ENCODE measurements around the gene PATJ.
"Not testable (repeated sequence)": the region's sequence is repeated elsewhere in the genome, so short reads cannot be mapped to it uniquely, and the experiment has no call there.

Gene PATJ

DNA sequence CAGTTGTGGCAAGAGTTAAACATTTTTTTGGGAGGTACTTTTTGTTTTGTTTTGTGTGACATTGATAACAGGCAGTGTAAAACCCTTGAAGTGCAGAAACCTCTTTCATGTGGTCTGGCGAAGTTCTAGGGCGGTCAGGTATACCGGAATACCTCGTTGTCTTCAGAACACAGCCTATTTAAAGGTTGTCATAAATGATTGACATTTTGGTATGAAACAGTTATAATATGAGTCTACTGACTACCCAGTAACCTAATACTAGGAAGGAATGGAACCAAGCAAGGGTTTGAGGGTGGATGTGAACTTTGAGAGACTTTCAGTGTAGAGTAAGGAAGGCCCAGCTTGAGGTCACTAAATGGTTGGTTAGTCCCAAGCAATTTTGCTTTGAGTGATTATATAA, 40.5 kb downstream of the PATJ start:
- Histone ChIP-seq H3K27ac (ENCODE audit: low read depth, low read length, severe bottlenecking) (no peak overlapping the region), H3K4me1 (ENCODE audit: control insufficient read depth, insufficient read depth, low read length, poor library complexity, severe bottlenecking) (no peaks in the 10 kb centered on the region)
- 100% methylated on average over 1 of the region's 4 CpGs; no CpG with 5 or more reads in 1 of the 2 experiments for WGBS, 2 experiments (ENCODE audit: insufficient coverage in 2 of 2)

GRCh38 chr1:61784726-61785125, 42.4 kb downstream of the PATJ start:
- Histone ChIP-seq H3K4me1 (ENCODE audit: control insufficient read depth, insufficient read depth, low read length, poor library complexity, severe bottlenecking) (no peaks in the 10 kb centered on the region), H3K36me3 (ENCODE audit: control insufficient read depth, insufficient read depth, low read length) (no peaks in the 10 kb centered on the region), H3K27ac (ENCODE audit: low read depth, low read length, severe bottlenecking) (no peak overlapping the region), H3K4me3 (ENCODE audit: extremely low read depth, insufficient read depth, low read length, poor library complexity, severe bottlenecking) (no peak overlapping the region), H3K9me3 (ENCODE audit: control insufficient read depth, low read length) (no peaks in the 10 kb centered on the region)
- WGBS, 2 experiments (ENCODE audit: insufficient coverage in 2 of 2) = 100% methylated on average over 1 of the region's 2 CpGs; no CpG with 5 or more reads in 1 of the 2 experiments

More for the DNA sequence above, 40.5 kb downstream of the PATJ start:
- H3K36me3 ChIP-seq (ENCODE audit: control insufficient read depth, insufficient read depth, low read length) = no peaks in the 10 kb centered on the region
- no peaks in the 10 kb centered on the region for H3K9me3 ChIP-seq (ENCODE audit: control insufficient read depth, low read length)
- H3K4me3 ChIP-seq (ENCODE audit: extremely low read depth, insufficient read depth, low read length, poor library complexity, severe bottlenecking) = no peak overlapping the region

DNA sequence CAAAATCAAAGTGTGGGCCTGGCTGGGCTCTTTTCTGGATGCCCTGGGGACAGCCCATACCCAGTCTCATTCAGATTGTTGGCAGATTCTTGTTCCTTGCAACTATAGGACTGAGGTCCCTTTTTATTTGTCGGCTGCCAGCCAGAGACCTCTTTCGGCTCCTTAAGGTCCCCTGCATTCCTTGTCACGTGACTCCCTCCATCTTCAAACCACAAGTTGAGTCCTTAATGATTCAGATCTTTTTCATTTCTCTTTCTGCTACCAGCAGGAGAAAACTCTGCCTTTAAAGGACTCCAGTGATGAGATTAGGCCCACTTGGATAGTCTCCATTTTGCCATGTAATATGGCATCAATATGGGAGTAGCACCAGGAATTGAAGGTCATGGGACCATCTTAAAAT, 48.6 kb downstream of the PATJ start:
- no peaks in the 10 kb centered on the region for H3K4me1 ChIP-seq (ENCODE audit: control insufficient read depth, insufficient read depth, low read length, poor library complexity, severe bottlenecking)
- WGBS, 2 experiments (ENCODE audit: insufficient coverage in 2 of 2) = 93 to 94% methylated on average over 3 of the region's 3 CpGs
- no peaks in the 10 kb centered on the region for H3K9me3 ChIP-seq (ENCODE audit: control insufficient read depth, low read length)
- no peaks in the 10 kb centered on the region for H3K36me3 ChIP-seq (ENCODE audit: control insufficient read depth, insufficient read depth, low read length)
- H3K4me3 ChIP-seq (ENCODE audit: extremely low read depth, insufficient read depth, low read length, poor library complexity, severe bottlenecking) = no peak overlapping the region
- H3K27ac ChIP-seq (ENCODE audit: low read depth, low read length, severe bottlenecking) = no peak overlapping the region

DNA sequence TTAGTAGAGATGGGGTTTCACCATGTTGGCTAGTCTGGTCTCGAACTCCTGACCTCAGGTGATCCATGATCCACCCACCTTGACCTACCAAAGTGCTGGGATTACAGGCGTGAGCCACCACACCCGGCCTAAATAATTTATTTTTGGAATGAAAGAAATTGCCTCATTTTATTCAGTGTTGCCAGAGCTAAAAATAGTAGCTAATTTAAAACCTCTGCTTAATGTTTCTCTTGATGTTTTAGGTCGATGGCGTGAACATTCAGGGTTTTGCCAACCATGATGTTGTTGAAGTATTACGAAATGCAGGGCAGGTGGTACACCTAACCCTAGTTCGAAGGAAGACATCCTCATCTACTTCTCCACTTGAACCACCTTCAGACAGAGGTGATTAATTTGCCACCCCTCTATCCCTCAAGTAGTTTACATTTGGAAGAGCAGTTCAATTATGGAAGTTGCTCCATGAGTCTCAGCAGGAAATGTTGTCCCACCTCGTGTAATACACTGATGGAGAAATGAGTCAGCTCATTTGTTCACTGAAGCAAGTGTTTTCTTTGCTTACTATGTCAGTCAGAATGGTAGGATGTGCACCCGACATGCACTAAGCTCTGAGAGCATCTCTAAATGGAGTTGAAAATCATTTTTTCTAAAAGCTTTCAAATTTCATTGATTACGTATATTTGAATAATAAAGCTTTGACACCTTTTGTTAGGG, 54.9 kb downstream of the PATJ start:
- H3K4me1 ChIP-seq (ENCODE audit: control insufficient read depth, insufficient read depth, low read length, poor library complexity, severe bottlenecking) = no peaks in the 10 kb centered on the region
- no peak overlapping the region for H3K4me3 ChIP-seq (ENCODE audit: extremely low read depth, insufficient read depth, low read length, poor library complexity, severe bottlenecking)
- WGBS, 2 experiments (ENCODE audit: insufficient coverage in 2 of 2) = 89 to 93% methylated on average over 5 to 7 of the region's 10 CpGs
- no peaks in the 10 kb centered on the region for H3K9me3 ChIP-seq (ENCODE audit: control insufficient read depth, low read length)
- no peak overlapping the region for H3K27ac ChIP-seq (ENCODE audit: low read depth, low read length, severe bottlenecking)
- H3K36me3 ChIP-seq (ENCODE audit: control insufficient read depth, insufficient read depth, low read length) = no peaks in the 10 kb centered on the region

DNA sequence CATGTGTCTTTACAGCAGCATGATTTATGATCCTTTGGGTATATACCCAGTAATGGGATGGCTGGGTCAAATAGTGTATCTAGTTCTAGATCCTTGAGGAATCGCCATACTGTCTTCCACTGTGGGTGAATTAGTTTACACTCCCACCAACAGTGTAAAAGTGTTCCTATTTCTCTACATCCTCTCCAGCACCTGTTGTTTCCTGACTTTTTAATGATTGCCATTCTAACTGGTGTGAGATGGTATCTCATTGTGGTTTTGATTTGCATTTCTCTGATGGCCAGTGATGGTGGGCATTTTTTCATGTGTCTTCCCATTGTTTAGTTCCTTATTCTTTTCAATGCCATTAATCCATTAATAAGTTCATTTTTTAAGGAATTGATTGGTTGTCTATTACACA, 58.8 kb downstream of the PATJ start:
- not testable (repeated sequence) for H3K4me3 ChIP-seq (ENCODE audit: extremely low read depth, insufficient read depth, low read length, poor library complexity, severe bottlenecking); H3K27ac ChIP-seq (ENCODE audit: low read depth, low read length, severe bottlenecking); H3K4me1 ChIP-seq (ENCODE audit: control insufficient read depth, insufficient read depth, low read length, poor library complexity, severe bottlenecking); H3K36me3 ChIP-seq (ENCODE audit: control insufficient read depth, insufficient read depth, low read length); H3K9me3 ChIP-seq (ENCODE audit: control insufficient read depth, low read length)
- WGBS, 2 experiments (ENCODE audit: insufficient coverage in 2 of 2) = no CpG with 5 or more reads among the region's 1 CpG

GRCh38 chr1:61807606-61808140, 65.4 kb downstream of the PATJ start:
- H3K27ac ChIP-seq (ENCODE audit: low read depth, low read length, severe bottlenecking) = no peak overlapping the region
- 85 to 100% methylated on average over 1 to 2 of the region's 4 CpGs for WGBS, 2 experiments (ENCODE audit: insufficient coverage in 2 of 2)
- no peaks in the 10 kb centered on the region for H3K4me1 ChIP-seq (ENCODE audit: control insufficient read depth, insufficient read depth, low read length, poor library complexity, severe bottlenecking)
- H3K36me3 ChIP-seq (ENCODE audit: control insufficient read depth, insufficient read depth, low read length) = no peaks in the 10 kb centered on the region
- H3K4me3 ChIP-seq (ENCODE audit: extremely low read depth, insufficient read depth, low read length, poor library complexity, severe bottlenecking) = no peak overlapping the region
- H3K9me3 ChIP-seq (ENCODE audit: control insufficient read depth, low read length) = no peaks in the 10 kb centered on the region

- WGBS, 2 experiments (ENCODE audit: insufficient coverage in 2 of 2) = 93 to 100% methylated on average over 2 to 3 of the region's 4 CpGs
- Histone ChIP-seq H3K4me1 (ENCODE audit: control insufficient read depth, insufficient read depth, low read length, poor library complexity, severe bottlenecking) (no peaks in the 10 kb centered on the region), H3K27ac (ENCODE audit: low read depth, low read length, severe bottlenecking) (no peak overlapping the region)
These were observed 66.0 kb downstream of the PATJ start for GRCh38 chr1:61808321-61808720.

GRCh38 chr1:61808968-61809367, 66.7 kb downstream of the PATJ start:
- no peak overlapping the region for H3K4me3 ChIP-seq (ENCODE audit: extremely low read depth, insufficient read depth, low read length, poor library complexity, severe bottlenecking)
- no peaks in the 10 kb centered on the region for H3K4me1 ChIP-seq (ENCODE audit: control insufficient read depth, insufficient read depth, low read length, poor library complexity, severe bottlenecking)
- no peak overlapping the region for H3K27ac ChIP-seq (ENCODE audit: low read depth, low read length, severe bottlenecking)
- 95 to 100% methylated on average over 2 of the region's 4 CpGs for WGBS, 2 experiments (ENCODE audit: insufficient coverage in 2 of 2)
- no peaks in the 10 kb centered on the region for H3K36me3 ChIP-seq (ENCODE audit: control insufficient read depth, insufficient read depth, low read length)
- H3K9me3 ChIP-seq (ENCODE audit: control insufficient read depth, low read length) = no peaks in the 10 kb centered on the region

More at GRCh38 chr1:61808321-61808720, 66.0 kb downstream of the PATJ start:
- Histone ChIP-seq H3K9me3 (ENCODE audit: control insufficient read depth, low read length) (no peaks in the 10 kb centered on the region), H3K36me3 (ENCODE audit: control insufficient read depth, insufficient read depth, low read length) (no peaks in the 10 kb centered on the region), H3K4me3 (ENCODE audit: extremely low read depth, insufficient read depth, low read length, poor library complexity, severe bottlenecking) (no peak overlapping the region)

GRCh38 chr1:61812916-61813315, 70.6 kb downstream of the PATJ start:
- Histone ChIP-seq H3K36me3 (ENCODE audit: control insufficient read depth, insufficient read depth, low read length) (no peaks in the 10 kb centered on the region), H3K9me3 (ENCODE audit: control insufficient read depth, low read length) (no peaks in the 10 kb centered on the region), H3K4me1 (ENCODE audit: control insufficient read depth, insufficient read depth, low read length, poor library complexity, severe bottlenecking) (no peaks in the 10 kb centered on the region), H3K27ac (ENCODE audit: low read depth, low read length, severe bottlenecking) (no peak overlapping the region), H3K4me3 (ENCODE audit: extremely low read depth, insufficient read depth, low read length, poor library complexity, severe bottlenecking) (no peak overlapping the region)
- no CpG with 5 or more reads among the region's 1 CpG for WGBS, 2 experiments (ENCODE audit: insufficient coverage in 2 of 2)

DNA sequence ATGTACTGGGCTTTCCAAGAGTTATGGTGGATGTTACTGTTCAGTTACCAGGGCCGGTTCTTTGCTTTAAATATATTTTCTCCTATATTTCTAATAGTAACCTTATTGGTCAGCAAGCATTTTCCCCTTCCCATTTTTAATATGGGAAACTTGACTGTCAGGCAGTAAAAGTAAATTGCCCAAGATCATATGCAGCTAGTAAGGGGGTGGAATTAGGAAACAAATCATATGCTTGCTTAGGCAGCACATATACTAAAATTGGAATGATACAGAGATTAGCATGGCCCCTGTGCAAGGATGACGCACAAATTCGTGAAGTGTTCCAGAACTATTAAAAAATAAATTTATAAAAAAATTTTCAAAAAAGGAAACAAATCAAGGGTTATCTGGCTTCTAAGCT, 73.9 kb downstream of the PATJ start:
- H3K27ac ChIP-seq (ENCODE audit: low read depth, low read length, severe bottlenecking) = no peak overlapping the region
- no peak overlapping the region for H3K4me3 ChIP-seq (ENCODE audit: extremely low read depth, insufficient read depth, low read length, poor library complexity, severe bottlenecking)
- no CpG with 5 or more reads among the region's 3 CpGs for whole genome bisulfite sequencing, 2 experiments (ENCODE audit: insufficient coverage in 2 of 2)
- H3K9me3 ChIP-seq (ENCODE audit: control insufficient read depth, low read length) = no peaks in the 10 kb centered on the region
- H3K4me1 ChIP-seq (ENCODE audit: control insufficient read depth, insufficient read depth, low read length, poor library complexity, severe bottlenecking) = no peaks in the 10 kb centered on the region
- no peaks in the 10 kb centered on the region for H3K36me3 ChIP-seq (ENCODE audit: control insufficient read depth, insufficient read depth, low read length)

DNA sequence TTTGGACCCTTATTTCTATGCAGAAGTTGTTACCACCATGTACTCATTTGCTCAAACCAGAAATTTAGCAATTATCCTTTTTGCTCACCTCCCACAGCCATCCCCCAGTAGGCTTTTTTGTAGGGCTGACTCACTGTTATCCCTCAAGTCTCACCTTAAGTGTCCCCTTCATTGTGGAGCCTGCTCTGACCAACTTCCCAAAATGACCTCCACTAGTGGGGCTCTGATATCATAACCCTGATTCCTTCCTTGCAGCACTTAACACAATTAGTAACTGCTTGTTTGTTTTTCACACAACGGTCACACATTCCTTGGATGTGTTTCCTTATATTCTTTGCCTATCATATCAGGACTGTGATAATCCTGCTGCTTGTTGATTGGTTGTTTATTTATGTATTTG, 76.7 kb downstream of the PATJ start:
- WGBS, 2 experiments (ENCODE audit: insufficient coverage in 2 of 2) = no CpG with 5 or more reads among the region's 1 CpG
- H3K36me3 ChIP-seq (ENCODE audit: control insufficient read depth, insufficient read depth, low read length) = no peaks in the 10 kb centered on the region
- no peak overlapping the region for H3K4me3 ChIP-seq (ENCODE audit: extremely low read depth, insufficient read depth, low read length, poor library complexity, severe bottlenecking)
- H3K9me3 ChIP-seq (ENCODE audit: control insufficient read depth, low read length) = no peaks in the 10 kb centered on the region
- H3K4me1 ChIP-seq (ENCODE audit: control insufficient read depth, insufficient read depth, low read length, poor library complexity, severe bottlenecking) = no peaks in the 10 kb centered on the region
- no peak overlapping the region for H3K27ac ChIP-seq (ENCODE audit: low read depth, low read length, severe bottlenecking)
